PC-9 (cell line): Measurements from ENCODE around the gene LBHD2. TPM values are rescaled to one million over a fixed set of nuclear protein-coding genes. Genes with fewer than 3 reads are reported as not detected.

ENCODE experiments used
- BruUV-seq: library from RNA; stranded (reverse); fragments of 400-500 nt; replicated peaks from 2 replicates; lab custom pipeline; 2021; lab: Mats Ljungman, UMichigan
- CTCF ChIA-PET: fragments of 300-600 bp; sonication (Branson Sonifier 250); formaldehyde crosslinking; loops from one replicate; lab custom pipeline; 2022; ENCODE audit warnings: antibody characterized with exemption; lab: Charles Lee
- POLR2A ChIA-PET: fragments of 300-600 bp; sonication (Branson Sonifier 250); formaldehyde crosslinking; loops from one replicate; lab custom pipeline; 2022; ENCODE audit warnings: antibody characterized with exemption; ENCODE audit not compliant: unreplicated experiment; lab: Charles Lee
- DNase-seq, 2 experiments: peaks; one replicate each; pipeline versions ENCODE4 v3.0.0 to v3.0.0-alpha.2; 2015 to 2022; ENCODE audit warnings: mixed read lengths in 1 of 2
- H2AFZ ChIP-seq: fragments of 200-600 bp; sonication (generic); 2 replicates; pipeline ENCODE4 v1.8.1; 2017; ENCODE audit warnings: antibody characterized with exemption
- H3F3A ChIP-seq: fragments of 200-600 bp; sonication (generic); 2 replicates; pipeline ENCODE4 v1.8.1; 2017; ENCODE audit warnings: antibody characterized with exemption, mild to moderate bottlenecking, low read depth; ENCODE audit not compliant: insufficient read depth
- H3K27ac ChIP-seq: fragments of 200-600 bp; sonication (generic); 2 replicates; pipeline ENCODE4 v1.6.1; 2016; ENCODE audit warnings: mixed run types
- H3K27me3 ChIP-seq: fragments of 200-600 bp; sonication (generic); 2 replicates; pipeline ENCODE4 v1.6.1; 2016; ENCODE audit warnings: low read depth, mixed run types; ENCODE audit not compliant: insufficient read depth
- H3K36me3 ChIP-seq: fragments of 200-600 bp; sonication (generic); 2 replicates; pipeline ENCODE4 v1.6.1; 2016; ENCODE audit warnings: low read depth, mixed run types
- H3K4me1 ChIP-seq: fragments of 200-600 bp; sonication (generic); replicated peaks from 2 replicates; pipeline ENCODE4 v1.6.1; 2016; ENCODE audit warnings: mixed run types; ENCODE audit not compliant: insufficient read depth
- H3K4me2 ChIP-seq: fragments of 200-600 bp; sonication (generic); 2 replicates; pipeline ENCODE4 v1.6.1; 2017; ENCODE audit warnings: mixed run types
- H3K4me3 ChIP-seq: fragments of 200-600 bp; sonication (generic); 2 replicates; pipeline ENCODE4 v1.6.1; 2016; ENCODE audit warnings: mixed run types
- H3K79me2 ChIP-seq: fragments of 200-600 bp; sonication (generic); 2 replicates; pipeline ENCODE4 v1.6.1; 2017; ENCODE audit warnings: low read depth, mixed run types
- H3K9me2 ChIP-seq: fragments of 200-600 bp; sonication (generic); 2 replicates; pipeline ENCODE4 v1.8.1; 2017; ENCODE audit warnings: mild to moderate bottlenecking; ENCODE audit not compliant: insufficient read depth
- H3K9me3 ChIP-seq: fragments of 200-600 bp; sonication (generic); 2 replicates; pipeline ENCODE4 v1.8.1; 2016; ENCODE audit warnings: low read depth; ENCODE audit not compliant: insufficient read depth
- H4K20me1 ChIP-seq: fragments of 200-600 bp; sonication (generic); 2 replicates; pipeline ENCODE4 v1.8.1; 2017; ENCODE audit not compliant: insufficient read depth
- CTCF ChIP-seq: fragments of 200-600 bp; sonication (generic); conservative IDR thresholded peaks from 2 replicates; pipeline ENCODE4 v1.6.1; 2017; ENCODE audit warnings: mixed run types, antibody characterized with exemption, mild to moderate bottlenecking, moderate library complexity
- EZH2 ChIP-seq: fragments of 200-600 bp; sonication (generic); IDR thresholded peaks from 2 replicates; pipeline ENCODE4 v1.8.0; 2017; ENCODE audit warnings: antibody characterized with exemption, low read depth
- intact Hi-C: fragments of 100-400 bp; cut with micrococcal nuclease; formaldehyde crosslinking; loops from one replicate; pipeline ENCODE4 v1.10.0; 2022; ENCODE audit not compliant: unreplicated experiment
- total RNA-seq: library from RNA; stranded (reverse); gene quantifications from 2 replicates; pipeline ENCODE4 v1.2.3, GENCODE V29; 2021

Gene LBHD2
- total RNA-seq, 1 experiment from 2014 or later = 0.52 TPM

GRCh38 chr14:103093856-103094405 lies 9.9 kb downstream of the LBHD2 start:
- ChIA-PET POLR2A (no interaction called here), CTCF (no interaction called here)
- no peak for DNase-seq

GRCh38 chr14:103094406-103095209 lies 10.6 kb downstream of the LBHD2 start, which contains the start of gene EXOC3L4:
Gene EXOC3L4, plus strand, starts transcription at chr14:103094725. Its CDS starts 5,495 bp downstream, at chr14:103100220.
- intact Hi-C loops = no loop called here
- Histone ChIP-seq H3K27ac (no peak within 1 kb of the TSS), H3K4me1 (peaks cover 18% of the 10 kb centered on the region), H4K20me1 (no peaks in the 10 kb centered on the region), H2AFZ (no peak within 1 kb of the TSS), H3K4me2 (no peak within 1 kb of the TSS), H3K36me3 (no peaks in the 10 kb centered on the region), H3F3A (peaks cover 23% of the 10 kb centered on the region), H3K4me3 (no peak within 1 kb of the TSS), H3K9me3 (no peaks in the 10 kb centered on the region), H3K79me2 (no peaks in the 10 kb centered on the region), H3K9me2 (no peaks in the 10 kb centered on the region), H3K27me3 (no peaks in the 10 kb centered on the region)
- DNase-seq = no peak
- BruUV-seq = no TSS peak
- ChIA-PET POLR2A (interaction anchor here (0.6 kb wide), 1 partner anchor 500 kb away, joined by 6 read pairs; no protein-coding TSS in a partner anchor), CTCF (no interaction called here)
- TF ChIP-seq EZH2 (no peak), CTCF (no peak)

More at GRCh38 chr14:103093856-103094405, 9.9 kb downstream of the LBHD2 start:
- intact Hi-C loops = no loop called here
- H4K20me1 ChIP-seq = no peaks in the 10 kb centered on the region
- H3K9me3 ChIP-seq = no peaks in the 10 kb centered on the region
- no peaks in the 10 kb centered on the region for H3K36me3 ChIP-seq
- no peak overlapping the region for H2AFZ ChIP-seq
- no peak overlapping the region for H3K27ac ChIP-seq
- no peak overlapping the region for H3K4me2 ChIP-seq
- H3K4me1 ChIP-seq = peaks cover 11% of the 10 kb centered on the region
- peaks cover 18% of the 10 kb centered on the region; the same call in 1 of the 2 replicates for H3F3A ChIP-seq
- H3K27me3 ChIP-seq = no peaks in the 10 kb centered on the region
- TF ChIP-seq CTCF = no peak
- TF ChIP-seq EZH2 = no peak
- H3K4me3 ChIP-seq = no peak overlapping the region
- no peaks in the 10 kb centered on the region for H3K9me2 ChIP-seq
- no peaks in the 10 kb centered on the region for H3K79me2 ChIP-seq
- BruUV-seq = no TSS peak

GRCh38 chr14:103095210-103095778 lies 11.3 kb downstream of the LBHD2 start:
- no peak overlapping the region for H3K27ac ChIP-seq
- ChIA-PET POLR2A (interaction anchor here (0.6 kb wide), 1 partner anchor 267 kb away, joined by 4 read pairs; no protein-coding TSS in a partner anchor), CTCF (interaction anchor here (1.4 to 1.8 kb wide), 3 partner anchors 9 to 197 kb away, joined by 6 to 16 read pairs (median 8); no protein-coding TSS in a partner anchor)
- H3K79me2 ChIP-seq = no peaks in the 10 kb centered on the region
- no peaks in the 10 kb centered on the region for H3K27me3 ChIP-seq
- peaks cover 30% of the 10 kb centered on the region for H3F3A ChIP-seq
- no peak for DNase-seq
- BruUV-seq = no TSS peak
- no peaks in the 10 kb centered on the region for H4K20me1 ChIP-seq
- H2AFZ ChIP-seq = no peak overlapping the region
- peaks cover 25% of the 10 kb centered on the region for H3K4me1 ChIP-seq
- H3K4me3 ChIP-seq = no peak overlapping the region
- intact Hi-C loops = no loop called here
- no peaks in the 10 kb centered on the region for H3K36me3 ChIP-seq
- H3K9me2 ChIP-seq = no peaks in the 10 kb centered on the region
- no peak overlapping the region for H3K4me2 ChIP-seq
- H3K9me3 ChIP-seq = no peaks in the 10 kb centered on the region
- TF ChIP-seq EZH2 = no peak
